HT-29 (cell line): Measurements from ENCODE around the gene TMEM150B. TPM values are rescaled to one million over a fixed set of nuclear protein-coding genes. Genes with fewer than 3 reads are reported as not detected.

Experiments
- DNase-seq: peaks from one replicate; pipeline ENCODE4 v3.0.0-alpha.2; 2015; ENCODE audit warnings: low spot score
- total RNA-seq: library from RNA; depleted of rRNA; stranded (reverse); fragments of >200 nt; shearing (Covaris generic); gene quantifications from 2 replicates; pipeline ENCODE4 v1.2.3, GENCODE V29; 2014

Gene TMEM150B
- total RNA-seq, 1 experiment from 2014 or later: 19.7 TPM

DNA sequence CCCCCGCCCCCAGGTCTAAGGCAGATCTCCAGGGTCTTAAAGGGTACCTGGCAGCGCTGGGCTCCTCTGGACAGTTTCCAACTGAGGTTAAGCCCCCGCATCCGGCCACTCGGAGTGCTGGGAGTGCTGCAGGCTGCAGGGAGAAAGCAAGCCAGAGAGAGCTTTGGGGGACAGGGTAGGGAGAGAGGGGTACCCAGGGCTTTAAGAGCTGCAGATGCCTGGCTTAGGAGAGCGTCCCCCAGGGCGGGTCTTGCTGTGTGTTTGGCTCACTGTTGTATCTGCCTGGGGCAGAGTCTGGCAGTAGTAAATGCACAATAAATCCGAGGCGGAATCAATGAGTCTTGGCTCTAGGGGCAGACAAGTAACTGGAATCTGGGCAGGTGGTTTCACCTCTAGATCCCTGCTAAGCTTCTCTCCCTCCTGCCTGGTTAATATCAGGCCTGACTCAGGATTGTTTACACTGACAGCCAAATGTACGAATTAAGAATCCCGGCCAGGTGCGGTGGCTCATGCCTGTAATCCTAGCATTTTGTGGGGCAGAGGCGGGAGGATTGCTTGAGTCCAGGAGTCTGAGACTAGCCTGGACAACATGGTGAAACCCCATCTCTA lies 30.2 kb upstream of the TMEM150B start:
- DNase-seq: no peak

DNA sequence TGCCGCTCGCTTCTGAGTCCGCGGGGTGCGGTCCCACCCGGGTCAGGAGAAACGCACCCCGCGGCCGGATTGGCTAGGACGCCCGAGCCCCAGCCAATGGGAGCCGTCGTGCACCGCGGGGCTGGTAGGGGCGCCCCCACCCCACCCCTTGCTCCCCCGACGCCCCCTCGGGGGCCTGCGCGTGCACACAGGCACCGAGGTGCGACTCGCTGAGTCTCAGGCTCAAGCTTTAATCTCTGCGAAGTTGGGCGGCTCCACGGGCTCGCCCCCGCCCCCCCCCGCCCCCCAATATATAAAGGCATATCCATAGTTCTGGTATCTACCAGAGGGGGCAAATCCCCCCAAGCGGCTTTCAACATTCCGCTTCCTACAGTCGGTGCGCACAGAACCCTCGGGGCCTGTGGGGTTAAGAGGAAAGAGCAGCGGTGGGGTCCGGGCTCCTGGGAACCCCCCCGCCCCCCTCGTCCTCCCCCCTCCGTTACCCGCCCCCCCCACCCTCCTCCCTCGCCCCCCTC lies 29.6 kb upstream of the TMEM150B start, which contains the start of gene COX6B2:
TSS of gene COX6B2 (minus strand) at position 22 of the 515 bp plus-strand sequence. CDS start 198 bp downstream, outside the sequence.
- no peak for DNase-seq

DNA sequence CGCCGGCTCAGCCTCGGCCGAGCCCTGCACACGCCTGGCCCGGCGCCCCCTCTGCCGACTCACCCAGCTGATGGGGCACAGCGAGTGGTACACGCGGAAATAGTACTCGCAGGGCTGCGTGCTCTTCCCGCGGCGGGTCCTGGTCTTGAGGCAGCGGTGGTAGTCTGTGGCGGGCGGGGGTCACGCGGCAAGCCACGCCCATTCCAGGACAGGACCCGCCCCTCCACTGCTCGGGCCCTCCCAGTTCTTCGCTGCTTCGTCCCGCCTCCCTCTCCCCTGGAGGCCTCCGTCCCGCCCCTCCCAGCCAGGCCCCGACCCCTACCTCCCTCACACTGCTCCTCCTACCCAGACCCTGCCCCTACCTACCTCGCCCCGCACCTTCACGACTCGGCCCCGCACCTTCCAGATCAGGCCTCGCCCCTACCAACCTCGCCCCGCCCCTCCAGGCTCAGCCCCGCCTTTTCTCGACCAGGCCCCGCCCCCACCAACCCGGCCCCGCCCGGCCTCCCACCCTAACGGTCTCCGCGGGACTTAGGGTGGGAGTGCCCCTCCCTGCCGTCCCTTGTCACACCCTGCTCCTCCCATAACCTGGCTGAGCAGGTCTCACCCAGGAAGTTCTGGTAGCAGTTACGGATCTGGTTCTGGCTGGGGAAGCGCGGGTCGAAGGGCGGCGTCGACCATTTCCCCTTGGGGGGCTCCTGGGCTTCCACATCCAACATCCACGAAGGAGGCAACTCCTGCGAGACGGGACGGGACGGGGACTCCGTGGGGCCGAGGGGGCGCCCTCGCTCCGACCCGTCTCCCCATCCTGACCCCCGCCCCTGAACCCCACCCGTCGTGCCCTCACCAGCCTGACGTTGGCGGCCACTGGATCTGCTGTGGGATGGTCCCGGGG lies 28.9 kb upstream of the TMEM150B start:
- peak; percentile 78 for DNase-seq

DNA sequence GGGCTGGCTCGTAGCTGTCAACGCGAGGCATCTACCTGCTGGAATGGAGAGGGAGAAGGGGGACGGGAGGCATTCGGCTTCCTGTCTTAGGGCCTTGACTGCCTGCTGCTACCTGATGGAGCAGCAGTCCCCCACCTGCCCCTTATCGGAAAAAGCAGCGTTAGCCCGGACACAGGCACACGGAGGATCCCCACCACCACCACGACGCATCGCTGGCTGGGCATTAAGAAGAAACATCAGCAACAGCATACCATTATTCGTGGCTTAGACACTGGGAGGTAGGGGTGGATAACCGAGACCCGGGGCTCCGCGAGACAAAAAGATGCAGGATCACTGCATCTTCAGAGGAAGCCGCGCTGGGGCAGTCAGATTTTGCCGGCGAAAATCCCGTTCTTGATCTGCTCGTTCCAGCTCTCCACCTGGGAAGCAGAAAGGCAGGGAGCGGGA lies 28.2 kb upstream of the TMEM150B start:
- DNase-seq: no peak

DNA sequence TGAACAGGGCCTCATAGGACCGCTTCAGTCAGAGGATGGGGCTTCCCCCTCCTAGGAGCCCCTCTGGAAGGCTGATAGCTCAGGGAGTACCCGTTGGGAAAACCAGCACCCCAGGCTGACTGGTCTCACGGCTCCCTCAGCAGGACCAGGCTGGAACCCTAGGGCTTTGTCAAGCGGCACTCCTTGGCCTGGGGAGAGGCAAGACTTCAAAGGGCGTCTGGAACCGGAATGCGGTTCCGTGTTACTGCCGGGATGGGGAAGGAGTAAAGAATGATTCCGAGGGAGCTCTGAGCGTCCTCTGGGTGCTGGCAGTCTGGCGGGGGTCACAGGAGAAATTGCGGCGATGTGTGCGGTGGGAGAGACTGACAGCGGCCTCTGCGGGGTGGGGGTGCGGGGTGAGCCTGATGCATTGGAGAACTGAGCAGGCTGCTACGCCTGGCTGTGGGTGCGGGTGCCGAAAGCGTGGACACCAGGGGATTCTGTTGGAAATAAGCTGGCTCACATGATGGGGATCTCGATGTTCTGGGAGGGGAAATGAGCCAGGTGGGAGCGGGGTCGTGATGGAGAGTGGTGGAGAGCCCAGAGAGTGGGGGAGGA lies 27.5 kb upstream of the TMEM150B start:
- no peak for DNase-seq

DNA sequence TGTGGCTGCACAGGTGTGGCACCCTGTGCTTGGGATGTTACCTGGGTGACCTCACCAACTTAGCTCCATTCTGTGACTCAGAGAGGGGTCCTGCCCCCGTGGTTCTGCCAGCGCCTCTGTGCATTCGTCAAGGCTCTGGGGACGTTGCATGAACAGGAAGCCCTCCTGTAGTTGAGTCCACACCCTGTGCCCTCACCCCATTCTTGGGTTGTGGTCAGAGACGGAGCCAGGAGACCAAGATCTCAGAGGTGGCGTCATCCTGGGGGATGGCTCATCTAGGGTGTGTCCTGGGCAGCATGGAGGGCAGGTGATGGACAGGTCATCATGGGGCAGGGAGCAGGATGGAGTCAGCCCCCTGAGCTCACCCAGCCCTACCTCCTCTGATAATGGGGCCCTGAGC lies 26.9 kb upstream of the TMEM150B start:
- DNase-seq: no peak

DNA sequence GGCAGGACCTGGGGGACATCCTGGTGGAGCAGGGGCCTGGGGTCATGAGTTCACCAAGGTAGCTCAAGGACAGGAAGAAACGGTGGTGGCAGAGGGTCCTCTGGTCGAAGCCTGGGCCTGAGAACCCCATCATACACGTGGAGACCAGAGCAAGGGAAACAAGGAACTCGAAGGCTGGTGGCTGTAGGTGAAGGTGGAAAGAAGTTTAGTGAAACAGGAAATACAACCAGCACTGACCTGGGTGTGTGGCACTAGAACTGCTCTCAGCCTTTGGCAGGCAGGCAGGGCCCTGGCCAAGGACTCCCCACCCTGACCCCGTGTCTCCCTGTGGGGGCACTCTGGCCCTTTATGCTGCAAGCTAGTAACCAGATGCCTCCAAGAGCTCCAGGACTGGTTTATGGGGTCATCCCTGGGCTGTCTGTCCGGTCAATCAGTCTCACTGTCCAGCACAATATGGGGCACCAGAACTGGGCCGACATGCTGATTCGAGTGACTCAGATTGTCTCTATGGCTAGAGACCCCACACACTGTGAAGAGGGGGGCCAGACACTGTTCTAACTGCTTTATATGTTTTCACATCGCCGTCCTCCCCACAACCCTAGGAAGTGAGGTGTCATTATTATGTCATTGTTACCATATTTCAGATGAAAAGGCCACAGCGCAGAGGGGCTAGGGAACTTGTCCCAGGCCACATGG lies 25.6 kb upstream of the TMEM150B start:
- no peak for DNase-seq

DNA sequence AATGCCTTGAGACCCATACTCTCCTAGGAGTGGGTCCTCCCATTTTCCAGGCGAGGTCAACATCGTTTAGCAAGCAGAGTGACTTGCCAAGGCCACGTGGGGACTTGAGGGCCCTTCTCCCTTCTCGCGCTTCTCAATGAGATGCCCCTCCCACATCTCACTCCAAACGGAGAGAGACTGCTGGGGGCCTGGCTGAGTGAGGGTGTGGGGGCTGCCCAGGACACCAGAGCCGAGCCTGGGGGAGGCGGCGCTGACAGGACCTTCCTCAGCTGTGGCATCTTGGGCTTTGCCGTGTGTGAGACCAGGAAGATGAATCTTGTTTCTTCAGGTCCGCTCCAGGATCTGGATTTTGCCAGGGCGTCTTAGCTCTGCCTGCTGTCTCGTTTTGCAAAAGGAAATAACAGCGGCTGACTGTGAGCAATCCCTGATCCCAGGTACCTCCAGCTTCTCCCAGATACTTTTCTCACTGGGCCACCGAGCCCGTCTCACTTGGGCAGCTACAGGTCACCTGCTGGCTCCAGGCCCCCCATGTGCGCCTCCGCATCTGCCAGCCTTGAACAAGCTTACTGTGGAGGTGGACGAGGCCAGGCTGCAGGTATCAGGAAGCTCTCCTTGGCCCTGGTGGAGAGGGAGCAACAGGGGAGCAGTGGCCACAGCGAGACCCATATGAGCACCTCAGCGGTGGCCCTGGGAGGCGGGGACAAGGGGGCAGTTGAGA lies 23.3 kb upstream of the TMEM150B start:
- DNase-seq: no peak

DNA sequence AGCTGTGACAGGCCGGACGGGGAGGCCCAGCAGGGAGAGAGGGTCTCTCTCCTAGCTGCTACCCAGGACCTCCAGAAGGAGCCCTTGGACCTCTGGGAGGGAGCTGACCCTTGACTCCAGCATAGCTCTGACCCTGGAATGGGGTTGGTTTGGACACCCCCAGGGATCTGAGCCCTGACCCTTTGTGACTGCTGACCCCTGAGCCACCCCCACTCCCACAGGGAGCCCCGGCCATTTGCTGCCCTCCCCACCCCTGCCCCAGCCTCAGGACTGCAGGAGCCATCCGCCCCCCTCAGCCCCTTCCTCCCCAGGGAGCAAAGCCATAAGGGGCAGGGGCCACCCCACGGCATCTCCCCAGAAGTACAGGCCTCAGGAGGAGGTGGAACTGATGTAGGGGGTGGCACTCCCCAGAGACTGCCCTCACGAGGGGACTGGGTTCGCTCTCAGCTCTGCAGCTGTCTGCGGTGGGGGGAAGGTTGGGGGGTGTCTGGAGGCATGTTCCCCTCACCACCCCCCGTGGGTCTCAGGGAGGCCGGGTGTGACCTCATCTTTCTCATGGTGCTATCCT lies 22.4 kb upstream of the TMEM150B start:
- no peak for DNase-seq

DNA sequence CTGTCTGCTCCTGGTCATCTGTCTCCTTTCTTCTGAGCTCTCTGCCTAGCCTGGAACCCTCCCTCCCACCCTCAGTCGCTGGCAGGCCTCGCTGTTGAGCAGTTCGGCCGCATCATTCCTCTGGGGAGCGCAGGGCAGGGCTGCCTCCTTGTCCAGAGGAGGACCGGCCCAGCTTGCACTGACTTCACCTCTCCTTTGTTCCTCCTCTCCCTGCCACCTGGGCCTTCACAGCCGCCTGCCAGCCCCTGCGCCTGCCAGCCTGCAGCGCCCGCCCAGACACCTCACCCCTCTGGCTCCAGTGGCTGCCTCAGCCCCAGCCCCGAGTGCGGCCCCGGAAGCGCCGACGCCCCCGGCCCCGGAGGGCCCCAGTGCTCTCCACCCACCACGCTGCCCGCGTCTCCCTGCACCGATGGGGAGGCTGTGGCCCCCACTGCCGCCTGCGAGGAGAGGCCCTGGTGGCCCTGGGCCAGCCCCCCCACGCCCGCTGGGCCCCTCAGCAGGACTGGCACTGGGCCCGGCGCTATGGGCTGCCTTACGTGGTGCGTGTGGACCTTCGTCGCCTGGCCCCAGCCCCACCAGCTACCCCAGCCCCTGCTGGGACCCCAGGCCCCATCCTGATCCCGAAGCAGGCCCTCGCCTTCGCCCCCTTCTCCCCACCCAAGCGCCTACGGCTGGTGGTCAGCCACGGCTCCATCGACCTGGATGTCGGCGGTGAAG lies 21.7 kb upstream of the TMEM150B start:
- no peak for DNase-seq

DNA sequence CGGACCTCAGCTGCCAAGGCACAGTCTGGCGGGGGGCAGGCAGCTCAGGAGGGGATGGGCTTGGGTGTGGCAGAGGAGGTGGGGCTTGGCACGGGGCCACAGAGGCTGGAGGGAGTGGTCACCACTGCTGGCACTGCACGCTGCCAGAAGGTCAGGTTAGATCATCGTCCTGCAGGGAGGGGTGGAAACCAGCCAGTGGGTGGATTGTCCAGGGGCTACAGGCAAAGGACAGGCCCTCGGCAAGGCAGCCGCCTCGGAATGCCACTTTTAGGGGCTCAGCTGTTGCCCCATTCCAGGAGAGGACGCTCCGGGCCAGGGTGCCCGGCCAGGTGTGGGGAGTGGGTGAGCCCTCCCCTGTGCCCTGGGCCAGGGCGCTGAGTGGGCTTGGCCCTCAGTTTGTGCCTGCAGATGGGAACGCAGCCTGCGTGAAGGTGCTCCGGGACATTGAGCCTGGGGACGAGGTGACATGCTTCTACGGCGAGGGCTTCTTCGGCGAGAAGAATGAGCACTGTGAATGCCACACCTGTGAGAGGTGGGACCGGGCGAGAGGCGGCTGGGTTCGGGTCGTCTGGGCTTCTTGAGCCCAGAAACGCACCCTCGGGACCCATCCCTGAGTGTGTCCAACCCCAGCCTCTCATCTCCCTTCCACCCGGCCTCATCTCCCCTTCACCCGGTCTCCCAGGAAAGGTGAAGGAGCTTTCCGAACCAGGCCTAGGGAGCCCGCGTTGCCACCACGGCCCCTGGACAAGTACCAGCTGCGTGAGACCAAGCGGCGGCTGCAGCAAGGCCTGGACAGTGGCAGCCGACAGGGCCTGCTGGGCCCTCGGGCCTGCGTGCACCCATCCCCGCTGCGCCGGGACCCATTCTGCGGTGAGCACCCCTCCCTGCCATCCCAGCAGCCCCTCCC lies 20.9 kb upstream of the TMEM150B start:
- no peak for DNase-seq

DNA sequence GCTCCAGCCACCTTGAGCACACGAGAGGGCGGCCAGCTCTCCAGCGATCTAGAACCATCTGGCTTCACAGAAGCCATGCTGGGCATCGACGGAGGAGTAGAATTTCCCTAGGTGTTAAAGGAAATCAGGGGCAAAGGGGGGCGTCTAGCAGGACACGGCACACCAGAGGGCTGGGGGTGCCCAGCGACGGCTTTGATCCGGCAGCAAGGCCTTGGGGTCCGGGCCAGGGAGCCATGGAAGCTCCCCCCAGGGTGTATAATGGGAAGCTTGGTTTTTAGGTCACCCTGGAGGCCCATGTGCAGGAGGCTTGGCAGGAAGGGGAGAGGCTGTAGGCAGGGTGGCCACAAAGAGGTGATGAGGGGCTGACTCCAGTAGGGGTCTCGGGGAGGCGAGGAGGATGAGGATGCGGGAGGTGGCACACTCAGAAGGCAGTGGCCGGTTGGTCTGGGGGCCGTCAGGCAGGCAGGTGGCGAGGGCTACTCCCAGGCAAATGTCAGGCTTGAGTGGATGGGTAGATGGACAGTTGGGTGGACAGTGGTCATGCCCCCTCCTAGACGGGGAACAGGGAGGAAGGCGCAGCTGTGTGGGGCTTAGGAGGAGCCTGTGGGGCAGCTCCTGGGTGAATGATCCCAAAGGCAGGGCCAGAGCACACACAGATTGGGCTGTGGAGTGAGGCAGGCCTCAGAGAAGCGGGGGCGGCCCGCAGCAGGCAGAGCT lies 20.1 kb upstream of the TMEM150B start:
- no peak for DNase-seq

DNA sequence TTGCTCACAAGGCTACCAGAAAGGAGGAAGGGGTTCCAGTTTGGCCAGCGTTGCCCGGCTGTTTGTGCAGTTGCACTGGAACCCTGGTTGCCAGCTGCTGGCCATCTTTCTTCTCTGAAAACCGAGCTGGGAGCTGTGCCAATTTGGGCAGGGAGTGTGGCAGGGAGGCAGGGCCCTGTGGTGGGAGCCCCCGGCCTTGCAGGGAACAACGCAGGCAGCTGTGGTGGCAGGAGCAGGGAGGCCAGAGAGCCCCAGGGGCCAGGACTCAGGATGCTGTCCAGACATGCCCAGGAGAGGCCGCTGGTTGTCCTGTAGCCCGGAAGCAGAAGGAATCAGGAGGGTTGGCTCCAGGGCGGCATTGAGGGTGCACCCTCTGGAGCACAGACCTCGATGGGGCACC lies 19.3 kb upstream of the TMEM150B start:
- DNase-seq: no peak

DNA sequence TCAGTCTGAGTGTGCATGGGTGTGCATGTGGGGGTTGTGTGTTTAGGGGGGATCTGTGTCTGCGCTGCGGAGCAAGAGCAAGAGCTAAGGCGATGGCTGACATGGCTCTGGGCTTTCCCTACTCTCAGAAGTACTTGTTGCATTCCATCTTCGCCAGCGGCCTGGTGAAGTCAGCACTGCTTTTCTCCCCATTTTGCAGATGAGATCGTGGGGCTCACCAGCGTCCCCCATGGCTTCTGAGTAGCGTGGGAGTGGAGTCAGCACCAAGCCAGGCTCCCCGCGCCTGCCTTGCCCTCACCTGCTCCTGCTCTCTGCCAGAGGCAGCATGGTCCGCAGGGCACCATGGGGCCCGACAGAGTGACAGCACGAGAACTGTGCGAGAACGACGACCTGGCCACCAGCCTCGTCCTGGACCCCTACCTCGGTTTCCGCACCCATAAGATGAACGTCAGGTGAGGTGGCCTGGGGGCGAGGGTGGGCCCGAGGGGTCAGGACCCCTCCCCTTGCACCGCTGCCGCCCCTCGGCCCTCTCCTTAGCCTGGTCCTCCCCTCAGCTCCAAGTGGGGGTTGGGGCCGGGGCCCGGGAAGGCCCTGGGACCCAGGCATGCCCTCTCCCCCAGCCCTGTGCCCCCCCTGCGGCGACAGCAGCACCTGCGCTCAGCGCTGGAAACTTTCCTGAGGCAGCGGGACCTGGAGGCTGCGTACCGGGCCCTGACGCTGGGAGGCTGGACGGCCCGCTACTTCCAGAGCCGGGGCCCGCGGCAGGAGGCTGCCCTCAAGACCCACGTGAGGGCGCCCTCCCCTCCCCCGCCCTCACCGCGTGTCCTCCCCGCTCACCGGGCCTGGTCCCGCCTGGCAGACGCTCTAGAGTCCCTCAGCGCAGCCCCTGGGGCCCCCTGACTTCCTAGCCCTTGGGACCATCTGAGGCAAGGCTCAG lies 16.7 kb upstream of the TMEM150B start:
- DNase-seq: no peak

DNA sequence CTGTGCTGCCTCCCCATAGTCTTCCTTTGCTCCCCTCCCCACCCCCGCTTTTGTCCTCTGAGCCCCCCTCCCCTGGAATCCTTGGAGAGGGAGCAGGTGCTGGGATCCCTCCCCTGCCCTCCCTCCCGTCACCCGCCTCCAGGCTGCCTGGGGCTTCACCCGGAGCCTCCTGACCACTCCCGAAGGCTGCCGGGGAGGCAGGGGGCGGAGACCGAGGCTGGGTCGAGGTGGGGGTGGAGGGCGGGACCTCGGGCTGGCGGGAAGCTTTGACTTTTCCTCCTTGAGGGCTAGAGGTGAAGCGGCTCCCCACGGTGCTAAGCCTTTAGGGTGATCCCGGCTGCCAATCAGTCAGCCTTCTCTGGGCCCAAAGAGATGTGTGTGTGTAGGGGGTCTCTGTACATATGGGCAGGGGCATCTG lies 16.0 kb upstream of the TMEM150B start:
- peak; percentile 82 for DNase-seq

DNA sequence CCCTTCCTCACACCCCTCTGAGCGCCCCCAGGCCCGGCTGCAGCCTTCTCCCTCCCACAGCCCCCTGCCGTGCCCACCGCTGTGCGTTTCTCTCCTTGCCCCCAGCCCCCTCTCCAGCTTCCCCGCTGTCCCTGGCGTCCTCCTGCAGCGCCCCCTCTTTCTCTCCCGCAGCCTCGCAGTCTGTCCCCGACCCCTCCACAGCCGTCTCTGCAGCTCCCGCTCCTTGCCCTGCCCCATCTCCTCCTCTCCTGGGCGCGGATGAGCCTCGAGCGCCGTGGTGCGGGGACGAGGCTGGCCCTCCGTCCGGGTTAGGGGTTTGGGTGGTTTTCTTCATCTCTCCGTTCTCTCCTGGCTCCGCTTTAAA lies 15.6 kb upstream of the TMEM150B start:
- peak; percentile 51 for DNase-seq
